Subcutaneous abdominal adipose tissue (tissue), 5 donors: ENCODE results near the gene ZNF536.

Experiments
- H3K27ac ChIP-seq: one replicate; pipeline ENCODE4 v1.7.0; 2013; ENCODE audit warnings: low read depth, mild to moderate bottlenecking, inconsistent platforms, low read length, moderate library complexity
- H3K27me3 ChIP-seq, 5 donors: one replicate each; pipeline ENCODE4 v1.7.0; 2013; ENCODE audit warnings: low read length in 5 of 5, inconsistent platforms in 1 of 5; ENCODE audit not compliant: control insufficient read depth in 5 of 5, insufficient read depth in 4 of 5
- H3K36me3 ChIP-seq, 5 donors: one replicate each; pipeline ENCODE4 v1.7.0; 2013; ENCODE audit warnings: low read length in 5 of 5; ENCODE audit not compliant: control insufficient read depth in 5 of 5, insufficient read depth in 5 of 5
- H3K4me1 ChIP-seq, 5 donors: one replicate each; pipeline ENCODE4 v1.7.0; 2013; ENCODE audit warnings: low read length in 5 of 5, mild to moderate bottlenecking in 3 of 5, moderate library complexity in 1 of 5; ENCODE audit not compliant: control insufficient read depth in 5 of 5, insufficient read depth in 5 of 5
- H3K4me3 ChIP-seq, 5 donors: one replicate each; pipeline ENCODE4 v1.7.0; 2013; ENCODE audit warnings: low read length in 5 of 5, low read depth in 1 of 5
- H3K9ac ChIP-seq, 5 donors: one replicate each; pipeline ENCODE4 v1.7.0; 2013; ENCODE audit warnings: low read length in 5 of 5, mild to moderate bottlenecking in 4 of 5, moderate library complexity in 3 of 5
- H3K9me3 ChIP-seq, 5 donors: one replicate each; pipeline ENCODE4 v1.7.0; 2013; ENCODE audit warnings: low read length in 5 of 5; ENCODE audit not compliant: control insufficient read depth in 5 of 5
- donor health status: healthy.
- donor health status: healthy.
- donor health status: healthy.
- donor health status: healthy.
- donor health status: healthy.

The ZNF536 gene

DNA sequence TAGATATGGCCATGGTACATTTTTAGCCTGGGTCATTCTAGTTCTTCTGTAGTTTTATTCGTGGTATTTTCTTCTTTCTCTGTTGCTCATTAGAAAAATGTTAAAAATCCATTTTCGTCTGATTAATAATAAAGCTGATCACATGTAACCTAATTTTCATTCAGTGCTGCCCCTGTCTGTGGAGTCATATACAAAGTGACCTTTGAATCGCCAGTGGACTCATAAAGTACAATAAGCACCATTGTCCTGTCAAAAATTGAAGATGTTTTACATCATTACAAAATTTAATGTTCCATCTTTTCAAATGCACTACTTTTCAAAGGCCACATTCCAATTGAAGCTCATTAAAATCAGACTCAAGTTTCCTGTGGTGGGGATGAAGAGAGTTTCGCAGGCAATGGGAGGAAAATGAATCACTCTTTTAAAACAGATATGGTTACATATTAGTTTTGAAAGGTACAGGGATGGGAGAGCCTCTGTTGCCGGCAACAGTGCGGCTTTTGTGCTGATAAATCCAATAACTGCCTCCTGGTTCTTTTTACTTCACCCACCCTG lies 205.4 kb downstream of the ZNF536 start:
- H3K9me3 ChIP-seq, result no peaks in the 10 kb centered on the region
- H3K36me3 ChIP-seq, result no peaks in the 10 kb centered on the region
- H3K4me3 ChIP-seq, result no peak overlapping the region
- no peak overlapping the region for H3K27ac ChIP-seq
- no peaks in the 10 kb centered on the region for H3K4me1 ChIP-seq
- no peak overlapping the region for H3K9ac ChIP-seq
- peaks cover 0 to 6% (median 0%) of the 10 kb centered on the region in 5 donors for H3K27me3 ChIP-seq

DNA sequence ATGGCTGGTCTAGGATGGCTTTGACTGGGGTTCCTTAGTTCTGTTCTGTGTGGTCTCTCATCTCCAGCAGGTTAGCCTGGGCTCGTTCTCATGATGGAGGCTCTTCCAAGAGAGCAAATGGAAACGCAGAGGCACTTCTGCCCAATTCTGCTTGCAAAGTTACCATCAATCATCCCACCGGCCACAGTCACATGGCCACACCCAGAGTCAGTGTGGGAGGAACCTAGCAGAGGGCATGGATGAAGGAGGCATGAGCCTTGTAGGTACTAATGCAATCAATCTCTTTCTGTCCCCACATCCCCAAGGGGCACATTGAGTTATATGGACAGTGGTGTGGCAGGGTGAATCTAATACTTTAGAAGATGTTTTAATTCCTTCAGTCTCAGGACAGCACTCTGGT lies 207.2 kb downstream of the ZNF536 start:
- no peaks in the 10 kb centered on the region for H3K9me3 ChIP-seq
- no peak overlapping the region for H3K9ac ChIP-seq
- no peaks in the 10 kb centered on the region for H3K36me3 ChIP-seq
- no peaks in the 10 kb centered on the region for H3K4me1 ChIP-seq
- no peak overlapping the region for H3K27ac ChIP-seq
- peaks cover 0 to 6% (median 4%) of the 10 kb centered on the region in 5 donors for H3K27me3 ChIP-seq
- no peak overlapping the region for H3K4me3 ChIP-seq

DNA sequence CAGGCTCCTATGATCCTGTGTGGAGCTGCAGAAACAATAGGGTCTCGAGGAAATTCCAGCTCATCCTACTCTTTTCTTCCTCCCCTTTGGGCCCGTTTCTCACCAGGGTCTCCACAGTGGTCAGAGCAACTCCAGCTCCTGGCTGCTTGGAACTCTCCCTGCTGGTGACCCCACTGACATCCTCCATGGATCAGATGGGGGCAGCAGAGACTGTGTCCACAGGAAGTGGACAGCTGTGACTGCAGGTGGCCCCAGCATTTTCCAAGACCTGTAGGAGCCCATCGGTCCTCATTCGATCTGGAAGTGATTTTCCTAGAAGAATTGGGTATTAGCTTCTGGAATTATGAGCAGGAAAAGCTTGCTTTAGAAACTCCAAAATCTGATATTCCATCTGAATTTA lies 208.5 kb downstream of the ZNF536 start:
- no peak overlapping the region for H3K9ac ChIP-seq

DNA sequence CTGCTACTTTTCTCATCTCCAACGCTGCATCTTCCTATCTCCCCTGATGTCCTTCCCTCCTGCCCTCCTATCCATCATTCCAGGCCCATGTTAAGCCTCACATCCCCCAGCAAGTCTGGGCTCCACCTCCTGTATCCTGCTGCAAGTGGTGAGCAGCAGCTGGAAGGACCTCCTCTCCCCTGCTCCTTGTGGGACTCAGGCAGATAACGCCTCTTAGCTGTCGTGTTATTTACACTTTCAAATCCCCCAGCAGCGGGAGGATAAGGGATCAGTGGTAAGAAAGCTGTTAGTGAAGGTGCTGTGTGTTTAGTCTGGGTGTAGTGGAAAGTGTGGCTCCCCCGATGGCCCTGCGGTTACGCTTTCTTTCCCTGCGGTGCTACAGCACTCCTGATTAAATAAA lies 211.9 kb downstream of the ZNF536 start:
- Histone ChIP-seq H3K9ac (no peak overlapping the region), H3K4me1 (no peaks in the 10 kb centered on the region), H3K27me3 (peaks cover 0 to 6% (median 4%) of the 10 kb centered on the region in 5 donors), H3K27ac (no peak overlapping the region), H3K9me3 (no peaks in the 10 kb centered on the region), H3K36me3 (no peaks in the 10 kb centered on the region), H3K4me3 (no peak overlapping the region)

More for the DNA sequence above, 208.5 kb downstream of the ZNF536 start:
- H3K4me1 ChIP-seq, result no peaks in the 10 kb centered on the region
- H3K27ac ChIP-seq, result no peak overlapping the region
- H3K27me3 ChIP-seq, result peaks cover 0 to 6% (median 4%) of the 10 kb centered on the region in 5 donors
- no peak overlapping the region for H3K4me3 ChIP-seq
- H3K36me3 ChIP-seq, result no peaks in the 10 kb centered on the region
- H3K9me3 ChIP-seq, result no peaks in the 10 kb centered on the region

DNA sequence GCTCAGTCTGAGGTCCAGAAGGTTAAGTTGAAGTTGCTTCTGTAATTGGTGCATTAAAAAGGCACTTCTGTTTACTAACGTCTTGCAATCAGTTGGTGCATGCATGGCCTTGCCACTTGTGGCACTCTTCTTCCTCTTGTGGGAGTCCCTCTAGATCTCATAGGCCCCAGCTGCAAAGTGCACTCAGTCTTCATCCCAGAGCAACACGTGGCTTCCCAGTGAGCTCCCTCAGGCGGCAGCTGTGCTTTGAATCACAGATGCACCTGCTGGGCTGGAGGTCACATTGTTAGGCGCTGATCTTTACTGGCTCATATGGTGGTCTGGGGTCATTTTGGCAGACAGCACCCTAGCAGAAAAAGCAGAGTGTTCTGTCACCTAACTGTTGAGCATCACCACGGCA lies 215.7 kb downstream of the ZNF536 start:
- Histone ChIP-seq H3K9me3 (no peaks in the 10 kb centered on the region), H3K27ac (no peak overlapping the region), H3K27me3 (peaks cover 0 to 4% (median 0%) of the 10 kb centered on the region in 5 donors), H3K9ac (no peak overlapping the region), H3K4me3 (no peak overlapping the region), H3K36me3 (no peaks in the 10 kb centered on the region), H3K4me1 (no peaks in the 10 kb centered on the region)

DNA sequence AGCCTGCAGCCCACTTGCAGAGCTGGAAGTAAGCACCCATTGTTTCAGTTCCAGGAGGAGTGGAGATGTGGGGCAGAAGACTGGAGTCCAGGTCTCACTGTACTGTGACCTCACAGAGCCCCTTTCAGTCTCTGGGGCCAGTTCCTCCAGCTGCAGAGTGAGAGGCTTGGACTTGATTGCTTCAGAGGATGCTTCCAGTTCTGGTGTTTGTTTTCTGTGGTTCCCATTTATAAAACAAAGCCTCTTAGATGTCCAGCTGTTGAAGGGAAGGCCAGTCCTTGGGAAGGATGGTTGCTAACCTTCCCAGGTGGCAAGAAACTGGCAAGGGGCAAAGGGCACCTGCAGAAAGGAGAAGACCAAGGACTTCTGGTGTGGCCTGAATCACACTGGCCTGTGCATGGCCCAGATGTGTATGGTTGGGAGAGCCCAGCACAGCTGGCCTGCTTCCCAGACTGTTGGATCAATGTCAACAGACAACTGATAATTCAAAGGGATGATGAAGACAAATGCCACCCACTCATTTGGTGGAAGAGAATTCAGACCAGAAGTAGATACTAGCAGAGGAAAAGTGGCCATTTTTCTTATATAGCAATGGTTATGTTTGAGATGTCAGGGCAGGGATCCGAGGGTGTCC lies 218.5 kb downstream of the ZNF536 start:
- H3K9me3 ChIP-seq, result no peaks in the 10 kb centered on the region
- H3K36me3 ChIP-seq, result no peaks in the 10 kb centered on the region

DNA sequence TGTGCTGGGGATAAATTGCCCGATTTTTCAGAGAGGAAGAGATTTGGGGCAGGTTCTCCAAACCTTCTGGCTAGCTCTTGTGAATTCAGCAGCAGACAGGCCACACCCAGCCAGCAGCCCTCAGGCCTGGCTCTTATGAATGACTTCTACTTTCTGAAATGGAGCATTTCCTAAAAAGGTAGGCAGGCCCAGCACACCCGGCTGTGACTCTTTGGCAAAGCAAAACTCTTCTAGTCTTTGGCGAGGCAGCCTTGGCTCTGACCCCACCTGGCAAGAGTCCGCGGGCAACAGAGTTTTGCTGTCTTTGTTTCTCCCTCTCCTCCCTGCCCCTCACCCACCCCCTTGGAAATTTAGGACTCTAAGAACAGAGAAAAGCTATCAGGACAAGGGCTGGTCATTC lies 221.2 kb downstream of the ZNF536 start:
- no peaks in the 10 kb centered on the region for H3K36me3 ChIP-seq
- no peak overlapping the region for H3K9ac ChIP-seq
- H3K9me3 ChIP-seq, result no peaks in the 10 kb centered on the region
- peaks cover 3 to 12% (median 6%) of the 10 kb centered on the region in 5 donors for H3K27me3 ChIP-seq
- no peak overlapping the region for H3K4me3 ChIP-seq
- no peak overlapping the region for H3K27ac ChIP-seq
- H3K4me1 ChIP-seq, result no peaks in the 10 kb centered on the region

More for the DNA sequence above, 218.5 kb downstream of the ZNF536 start:
- no peak overlapping the region for H3K27ac ChIP-seq
- no peak overlapping the region for H3K4me3 ChIP-seq
- no peaks in the 10 kb centered on the region for H3K4me1 ChIP-seq
- H3K27me3 ChIP-seq, result peaks cover 0 to 9% (median 0%) of the 10 kb centered on the region in 5 donors
- no peak overlapping the region for H3K9ac ChIP-seq

DNA sequence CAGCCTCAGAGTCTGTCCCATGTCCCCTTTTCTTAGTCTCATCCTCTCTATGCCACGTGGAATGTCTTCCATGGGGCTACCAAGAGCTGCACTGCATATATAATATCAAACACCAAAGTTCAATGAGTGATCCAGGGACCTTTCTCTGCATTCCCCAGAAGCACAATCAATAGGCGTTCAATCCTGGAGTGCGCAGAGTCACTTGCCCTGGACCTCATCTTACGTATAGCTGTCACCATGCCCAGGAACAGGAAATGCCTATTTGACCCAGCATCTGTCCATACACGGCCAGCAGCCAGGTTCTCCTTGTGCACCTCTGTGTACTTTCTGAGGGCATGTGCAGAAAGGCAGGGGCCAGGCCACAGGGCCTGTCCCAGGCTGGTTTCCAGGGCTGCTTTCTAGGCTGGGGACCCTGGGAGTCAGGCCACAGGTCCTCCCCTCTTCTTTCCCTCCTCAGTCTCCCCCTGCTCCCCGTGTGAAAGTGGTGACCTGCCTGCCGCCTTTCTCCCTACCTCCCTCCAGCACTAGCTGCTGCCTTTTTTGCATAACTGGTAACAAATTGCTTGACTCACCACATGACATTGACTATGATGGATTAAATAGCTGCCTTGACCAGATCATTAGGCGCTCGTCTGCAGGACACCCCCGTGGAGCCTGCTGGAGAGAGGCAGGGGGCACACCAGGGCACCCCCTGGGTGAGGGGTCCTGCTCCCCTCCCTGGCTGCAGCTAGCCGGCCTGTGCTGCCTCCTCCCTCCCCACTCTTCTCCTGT lies 222.0 kb downstream of the ZNF536 start:
- no peak overlapping the region for H3K27ac ChIP-seq
- H3K27me3 ChIP-seq, result peaks cover 3 to 12% (median 6%) of the 10 kb centered on the region in 5 donors
- H3K4me1 ChIP-seq, result no peaks in the 10 kb centered on the region
- H3K36me3 ChIP-seq, result no peaks in the 10 kb centered on the region
- H3K9ac ChIP-seq, result no peak overlapping the region
- H3K9me3 ChIP-seq, result no peaks in the 10 kb centered on the region
- H3K4me3 ChIP-seq, result no peak overlapping the region

DNA sequence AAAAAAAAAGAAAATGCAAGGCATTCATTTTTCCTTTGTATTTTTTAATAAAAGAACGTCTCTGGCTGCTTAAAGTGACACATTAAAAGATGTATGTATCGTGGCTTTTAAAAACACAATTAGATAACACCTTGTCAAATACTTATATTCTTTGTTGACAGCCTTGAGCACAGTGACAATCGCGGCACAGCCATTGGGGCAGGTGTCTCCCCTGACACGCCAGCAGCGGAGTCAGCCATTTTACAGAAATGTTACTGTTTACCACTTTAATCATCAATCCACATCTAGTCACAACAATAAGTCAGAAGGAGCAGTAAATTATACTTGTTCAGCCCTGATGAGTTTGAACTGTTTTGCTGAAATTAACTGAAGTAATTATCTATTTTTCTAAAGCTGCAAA lies 224.1 kb downstream of the ZNF536 start:
- no peaks in the 10 kb centered on the region for H3K4me1 ChIP-seq
- no peak overlapping the region for H3K27ac ChIP-seq
- H3K27me3 ChIP-seq, result peaks cover 3 to 17% (median 7%) of the 10 kb centered on the region in 5 donors
- H3K9ac ChIP-seq, result no peak overlapping the region
- H3K36me3 ChIP-seq, result no peaks in the 10 kb centered on the region
- no peak overlapping the region for H3K4me3 ChIP-seq
- peaks cover 0 to 6% (median 0%) of the 10 kb centered on the region in 5 donors for H3K9me3 ChIP-seq

DNA sequence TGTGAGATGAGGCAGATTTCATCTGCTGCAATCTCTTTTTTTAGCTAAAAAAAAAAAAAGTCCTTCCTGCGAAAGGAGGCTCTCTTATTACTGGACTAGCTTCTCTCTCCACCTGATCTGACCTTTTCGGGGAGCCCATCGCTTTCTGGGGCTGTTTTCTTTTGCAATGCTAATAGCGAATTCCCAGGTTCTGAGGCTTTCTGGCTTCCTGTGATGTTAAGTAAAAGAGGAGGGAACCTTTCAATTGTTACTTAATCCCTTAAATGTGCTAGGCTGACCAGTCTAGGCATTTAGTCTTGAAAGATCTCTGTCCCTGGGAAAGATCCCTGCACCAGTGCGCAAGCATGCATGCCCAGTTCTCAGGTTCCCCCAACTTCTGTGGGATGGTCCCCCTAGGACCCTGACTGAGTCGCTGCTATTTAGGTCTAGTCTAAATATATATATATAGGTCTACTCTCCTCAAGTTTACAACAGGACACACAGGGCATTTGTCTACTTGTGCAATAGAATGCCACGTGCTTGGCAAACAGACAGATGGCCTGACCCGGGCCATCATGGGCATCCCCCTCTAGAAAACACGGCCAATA lies 224.7 kb downstream of the ZNF536 start:
- H3K27ac ChIP-seq, result no peak overlapping the region
- H3K27me3 ChIP-seq, result peaks cover 3 to 17% (median 8%) of the 10 kb centered on the region in 5 donors
- no peaks in the 10 kb centered on the region for H3K36me3 ChIP-seq
- no peak overlapping the region for H3K9ac ChIP-seq
- no peak overlapping the region for H3K4me3 ChIP-seq
- peaks cover 0 to 6% (median 0%) of the 10 kb centered on the region in 5 donors for H3K9me3 ChIP-seq
- no peaks in the 10 kb centered on the region for H3K4me1 ChIP-seq
